Natural killer cell (primary cell): ENCODE results near the gene BIN1. TPM values are rescaled to one million over a fixed set of nuclear protein-coding genes. Genes with fewer than 3 reads are reported as not detected.

Source experiments
- ATAC-seq, 3 donors: fragments of 150-1000 bp in 2 of 3; fragments of 200-7000 bp in 1 of 3; cut with Tn5 transposase; 1 replicate in 1 of 3; 2 replicates in 2 of 3; pipeline ENCODE4 v1.10.0; 2021; ENCODE audit warnings: mild to moderate bottlenecking in 2 of 3, moderate library complexity in 2 of 3
- DNase-seq, 2 donors: peaks; one replicate each; pipeline versions ENCODE4 v3.0.0 to v3.0.0-alpha.2; 2013 to 2021; ENCODE audit warnings: mixed read lengths in 1 of 2
- H3K27ac ChIP-seq: one replicate; pipeline ENCODE4 v1.5.1; 2013; ENCODE audit warnings: mild to moderate bottlenecking, low read length
- H3K27me3 ChIP-seq: one replicate; pipeline ENCODE4 v1.6.1; 2013; ENCODE audit warnings: low read length; ENCODE audit not compliant: control insufficient read depth, insufficient read depth
- H3K36me3 ChIP-seq: one replicate; pipeline ENCODE4 v1.6.1; 2013; ENCODE audit warnings: low read length; ENCODE audit not compliant: control insufficient read depth, insufficient read depth
- H3K4me1 ChIP-seq: one replicate; pipeline ENCODE4 v1.6.1; 2013; ENCODE audit warnings: low read length; ENCODE audit not compliant: control insufficient read depth, insufficient read depth
- H3K4me3 ChIP-seq: one replicate; pipeline ENCODE4 v1.5.1; 2013; ENCODE audit warnings: low read length
- H3K9me3 ChIP-seq: one replicate; pipeline ENCODE4 v1.6.1; 2013; ENCODE audit warnings: low read length; ENCODE audit not compliant: control insufficient read depth, insufficient read depth
- H3K27ac Mint-ChIP-seq, 2 donors: one replicate each; pipeline ENCODE4 v1.8.0; 2022; ENCODE audit warnings: mild to moderate bottlenecking in 2 of 2, mixed read lengths in 2 of 2, moderate library complexity in 1 of 2
- H3K27me3 Mint-ChIP-seq, 2 donors: one replicate each; pipeline ENCODE4 v1.8.0; 2022; ENCODE audit warnings: low read depth in 2 of 2, mixed read lengths in 2 of 2
- H3K36me3 Mint-ChIP-seq: one replicate; pipeline ENCODE4 v1.8.0; 2022; ENCODE audit warnings: mixed read lengths
- H3K4me1 Mint-ChIP-seq, 2 donors: one replicate each; pipeline ENCODE4 v1.8.0; 2022; ENCODE audit warnings: mixed read lengths in 2 of 2
- H3K4me3 Mint-ChIP-seq: one replicate; pipeline ENCODE4 v1.8.0; 2022; ENCODE audit warnings: mild to moderate bottlenecking, moderate library complexity, mixed read lengths
- H3K9me3 Mint-ChIP-seq, 2 donors: one replicate each; pipeline ENCODE4 v1.8.0; 2022; ENCODE audit warnings: mixed read lengths in 2 of 2
- WGBS: methylation state at CpG from one replicate; pipeline ENCODE4 v1.1.7; 2013; ENCODE audit warnings: missing lambda C conversion rate; ENCODE audit not compliant: insufficient coverage; 5-methylcytosine and 5-hydroxymethylcytosine counted together
- intact Hi-C: fragments of 100-400 bp; cut with micrococcal nuclease; formaldehyde crosslinking; loops from one replicate; pipeline ENCODE4 v1.14.2; 2022
- total RNA-seq, 4 donors: library from RNA; stranded (reverse); fragments of 120-200 nt in 1 of 4; gene quantifications; one replicate each; pipeline versions ENCODE4 v1.2.3 to v1.2.4, GENCODE V29; 2013 to 2022
- TF ChIP-seq, protein P1 (sequence below): fragments of 200-600 bp; IDR thresholded peaks from one replicate; pipeline ENCODE4 v1.8.0; 2022; ENCODE audit warnings: antibody characterized with exemption

BIN1 gene
- total RNA-seq, 3 donors from 2014 or later (not counting 1 experiment from before 2014, with no cell fraction given), result 73.5 to 131 (median 107) TPM

DNA sequence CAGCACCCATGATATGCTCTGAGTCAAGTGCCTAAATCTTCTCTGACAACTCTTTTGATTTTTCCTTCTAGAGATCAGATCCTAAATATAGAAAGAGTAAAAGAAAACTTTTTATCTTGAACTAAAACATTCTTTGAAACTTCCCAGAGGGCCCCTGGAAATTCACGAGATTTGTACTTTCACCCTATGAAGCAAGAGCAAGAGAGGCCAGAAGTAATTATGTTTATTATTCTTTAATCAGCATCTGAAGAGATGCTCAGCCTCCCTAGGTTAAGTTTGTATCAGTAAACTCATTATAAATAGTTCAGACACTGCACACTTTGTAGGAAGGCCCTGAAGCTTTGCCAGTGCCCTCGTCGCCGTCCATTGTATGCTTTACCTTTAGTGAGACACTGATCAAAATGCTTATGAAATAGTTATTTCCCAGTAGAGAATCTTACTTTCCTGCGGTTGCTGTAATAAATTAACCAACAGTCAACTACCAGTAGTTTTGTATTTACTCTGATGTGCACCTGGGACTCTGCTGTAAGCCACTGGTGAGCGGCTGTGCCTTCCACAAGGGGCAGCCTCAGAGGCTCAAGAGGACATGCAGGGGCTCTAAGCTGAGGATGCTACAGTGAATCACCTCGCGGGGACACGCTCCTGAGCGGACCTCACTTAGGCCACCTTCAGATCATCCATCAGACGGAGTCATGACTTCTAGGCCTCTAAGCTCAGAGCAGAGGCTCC, 71.9 kb downstream of the BIN1 start:
- intact Hi-C loops, result no loop called here
- no peaks in the 10 kb centered on the region for H3K9me3 Mint-ChIP-seq
- TF ChIP-seq, protein P1, sequence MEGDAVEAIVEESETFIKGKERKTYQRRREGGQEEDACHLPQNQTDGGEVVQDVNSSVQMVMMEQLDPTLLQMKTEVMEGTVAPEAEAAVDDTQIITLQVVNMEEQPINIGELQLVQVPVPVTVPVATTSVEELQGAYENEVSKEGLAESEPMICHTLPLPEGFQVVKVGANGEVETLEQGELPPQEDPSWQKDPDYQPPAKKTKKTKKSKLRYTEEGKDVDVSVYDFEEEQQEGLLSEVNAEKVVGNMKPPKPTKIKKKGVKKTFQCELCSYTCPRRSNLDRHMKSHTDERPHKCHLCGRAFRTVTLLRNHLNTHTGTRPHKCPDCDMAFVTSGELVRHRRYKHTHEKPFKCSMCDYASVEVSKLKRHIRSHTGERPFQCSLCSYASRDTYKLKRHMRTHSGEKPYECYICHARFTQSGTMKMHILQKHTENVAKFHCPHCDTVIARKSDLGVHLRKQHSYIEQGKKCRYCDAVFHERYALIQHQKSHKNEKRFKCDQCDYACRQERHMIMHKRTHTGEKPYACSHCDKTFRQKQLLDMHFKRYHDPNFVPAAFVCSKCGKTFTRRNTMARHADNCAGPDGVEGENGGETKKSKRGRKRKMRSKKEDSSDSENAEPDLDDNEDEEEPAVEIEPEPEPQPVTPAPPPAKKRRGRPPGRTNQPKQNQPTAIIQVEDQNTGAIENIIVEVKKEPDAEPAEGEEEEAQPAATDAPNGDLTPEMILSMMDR, result no peak
- Histone ChIP-seq H3K9me3 (no peaks in the 10 kb centered on the region), H3K27ac (no peak overlapping the region), H3K4me1 (no peaks in the 10 kb centered on the region), H3K4me3 (no peak overlapping the region), H3K36me3 (no peaks in the 10 kb centered on the region), H3K27me3 (no peaks in the 10 kb centered on the region)
- H3K4me1 Mint-ChIP-seq, result no peaks in the 10 kb centered on the region
- peaks cover 0 to 6% of the 10 kb centered on the region in 2 donors for H3K27me3 Mint-ChIP-seq
- 90% methylated on average over 10 of the region's 11 CpGs for WGBS
- DNase-seq, result no peak
- no peaks in the 10 kb centered on the region for H3K36me3 Mint-ChIP-seq
- ATAC-seq, result no peak
- no peak overlapping the region for H3K4me3 Mint-ChIP-seq
- no peak overlapping the region for H3K27ac Mint-ChIP-seq

DNA sequence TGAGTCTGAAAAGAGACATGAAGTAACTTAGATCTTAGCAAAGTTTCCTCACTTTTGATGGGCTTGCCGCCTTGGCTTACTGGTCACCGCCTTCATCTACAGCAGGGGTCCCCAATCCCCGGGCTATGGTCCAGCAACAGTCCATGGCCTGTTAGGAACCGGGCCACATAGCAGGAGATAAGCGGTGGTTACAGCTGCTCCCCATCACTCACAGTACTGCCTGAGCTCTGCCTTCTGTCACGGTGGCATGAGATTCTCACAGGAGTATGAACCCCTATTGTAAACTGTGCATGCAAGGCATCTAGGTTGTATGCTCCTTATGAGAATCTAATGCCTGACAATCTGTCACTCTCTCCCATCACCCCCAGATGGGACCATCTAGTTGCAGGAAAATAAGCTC, 72.9 kb downstream of the BIN1 start:
- no peaks in the 10 kb centered on the region for H3K4me1 ChIP-seq
- H3K27ac ChIP-seq, result no peak overlapping the region
- Mint-ChIP-seq H3K27me3 (peaks cover 0 to 6% of the 10 kb centered on the region in 2 donors), H3K9me3 (no peaks in the 10 kb centered on the region), H3K36me3 (no peaks in the 10 kb centered on the region), H3K4me3 (no peak overlapping the region), H3K27ac (no peak overlapping the region), H3K4me1 (no peaks in the 10 kb centered on the region)
- H3K27me3 ChIP-seq, result peaks cover 3% of the 10 kb centered on the region
- ATAC-seq (no peak), DNase-seq (no peak)
- H3K36me3 ChIP-seq, result no peaks in the 10 kb centered on the region
- TF ChIP-seq, protein P1, result no peak
- no peak overlapping the region for H3K4me3 ChIP-seq
- intact Hi-C loops, result no loop called here
- H3K9me3 ChIP-seq, result no peaks in the 10 kb centered on the region
- WGBS, result 92% methylated on average over 6 of the region's 6 CpGs

DNA sequence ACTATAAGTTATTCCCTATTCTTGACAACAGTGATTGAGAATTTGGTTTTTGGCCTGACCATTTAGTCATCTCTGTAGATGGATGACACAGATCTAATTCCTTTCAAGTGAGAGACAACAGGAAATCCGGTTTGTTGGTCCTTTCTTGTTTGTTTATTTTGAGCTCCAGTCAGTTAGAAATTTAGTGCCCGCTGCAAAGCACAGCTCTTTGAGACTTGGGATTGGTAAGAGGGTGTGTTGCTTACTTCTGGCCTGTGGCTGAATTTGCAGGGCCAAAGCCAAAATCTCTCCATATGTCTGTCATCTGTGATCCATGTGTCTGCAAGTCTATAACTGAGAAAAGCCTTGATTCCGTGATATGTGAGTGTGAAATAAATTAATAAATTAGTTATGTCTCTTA, 74.3 kb downstream of the BIN1 start:
- Histone ChIP-seq H3K36me3 (no peaks in the 10 kb centered on the region), H3K27me3 (peaks cover 8% of the 10 kb centered on the region), H3K4me1 (no peaks in the 10 kb centered on the region), H3K9me3 (no peaks in the 10 kb centered on the region), H3K27ac (no peak overlapping the region), H3K4me3 (no peak overlapping the region)
- H3K36me3 Mint-ChIP-seq, result no peaks in the 10 kb centered on the region
- H3K27me3 Mint-ChIP-seq, result peaks cover 3 to 19% of the 10 kb centered on the region in 2 donors
- no peak overlapping the region for H3K27ac Mint-ChIP-seq
- H3K4me1 Mint-ChIP-seq, result no peaks in the 10 kb centered on the region
- 44% methylated on average over 2 of the region's 3 CpGs for WGBS
- TF ChIP-seq, protein P1, result no peak
- H3K9me3 Mint-ChIP-seq, result no peaks in the 10 kb centered on the region
- ATAC-seq, result no peak
- no peak overlapping the region for H3K4me3 Mint-ChIP-seq
- intact Hi-C loops, result no loop called here
- DNase-seq, result no peak
